GM10248 (cell line): Measurements from ENCODE around the gene KRTAP1-4.
"Not testable (repeated sequence)": the region's sequence is repeated elsewhere in the genome, so short reads cannot be mapped to it uniquely, and the experiment has no call there.

Experiments used
- CTCF ChIA-PET: fragments of 300-600 bp; sonication (Branson Sonifier 250); formaldehyde crosslinking; extraction: SDS; loops from one replicate; lab custom pipeline; 2021; ENCODE audit warnings: antibody characterized with exemption; lab: Yijun Ruan, JAX
- POLR2A ChIA-PET: fragments of 350-650 bp; sonication (Branson Sonifier 250); formaldehyde crosslinking; extraction: SDS; loops from one replicate; lab custom pipeline; 2020; ENCODE audit warnings: antibody characterized with exemption; lab: Yijun Ruan, JAX
- DNase-seq: peaks from one replicate; pipeline ENCODE4 v3.0.0; 2012; ENCODE audit errors: extremely low spot score
- TF ChIP-seq, protein P1 (sequence below): IDR thresholded peaks from 2 replicates; pipeline ENCODE4 v1.5.1; 2012; ENCODE audit warnings: mild to moderate bottlenecking, low read depth; ENCODE audit errors: extremely low read depth, missing control alignments, control extremely low read depth

The KRTAP1-4 gene

DNA sequence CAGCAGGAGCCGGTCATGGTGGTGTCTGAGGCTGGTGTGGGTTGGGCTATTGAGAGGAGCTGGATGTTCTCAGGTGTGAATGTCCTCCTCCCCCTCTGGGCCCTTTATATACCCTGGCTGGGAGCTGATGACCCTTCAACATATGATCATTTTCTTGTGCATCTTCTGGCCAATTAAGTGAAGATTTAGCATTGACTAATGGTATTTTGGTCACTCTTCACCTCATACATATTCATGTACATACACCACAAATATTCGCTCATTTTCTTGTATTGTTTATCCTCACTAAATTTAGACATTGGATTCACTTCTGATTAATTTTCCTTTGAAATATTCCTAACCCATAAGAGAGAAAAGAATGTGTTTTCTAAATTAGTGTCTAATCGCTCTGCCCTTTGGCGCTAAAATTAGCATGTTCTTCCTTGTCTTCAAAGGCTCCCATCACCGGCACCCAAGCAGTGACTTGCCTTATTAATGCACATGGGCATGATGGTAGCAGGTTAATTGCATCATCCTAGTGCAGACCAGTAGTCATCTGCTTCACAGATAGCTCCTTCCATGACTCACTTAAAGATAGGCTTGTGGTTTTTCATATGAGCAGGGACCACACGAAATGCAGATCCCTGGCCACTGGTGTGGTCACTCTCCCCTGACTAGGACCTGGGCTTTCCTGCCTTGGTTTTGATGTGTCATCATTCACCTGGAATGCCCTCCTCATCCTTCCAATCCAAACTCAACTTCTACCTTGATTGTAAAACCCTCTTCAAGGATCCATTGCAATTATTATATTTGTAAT, 36.0 kb upstream of the KRTAP1-4 start, which contains the start of gene KRTAP2-4:
Gene KRTAP2-4, minus strand, starts transcription at position 51 of the 796 bp plus-strand sequence. Its CDS starts 34 bp downstream, at position 17.
- POLR2A ChIA-PET: no interaction called here
- no peak for DNase-seq
- CTCF ChIA-PET: no interaction called here
- TF ChIP-seq, protein P1, sequence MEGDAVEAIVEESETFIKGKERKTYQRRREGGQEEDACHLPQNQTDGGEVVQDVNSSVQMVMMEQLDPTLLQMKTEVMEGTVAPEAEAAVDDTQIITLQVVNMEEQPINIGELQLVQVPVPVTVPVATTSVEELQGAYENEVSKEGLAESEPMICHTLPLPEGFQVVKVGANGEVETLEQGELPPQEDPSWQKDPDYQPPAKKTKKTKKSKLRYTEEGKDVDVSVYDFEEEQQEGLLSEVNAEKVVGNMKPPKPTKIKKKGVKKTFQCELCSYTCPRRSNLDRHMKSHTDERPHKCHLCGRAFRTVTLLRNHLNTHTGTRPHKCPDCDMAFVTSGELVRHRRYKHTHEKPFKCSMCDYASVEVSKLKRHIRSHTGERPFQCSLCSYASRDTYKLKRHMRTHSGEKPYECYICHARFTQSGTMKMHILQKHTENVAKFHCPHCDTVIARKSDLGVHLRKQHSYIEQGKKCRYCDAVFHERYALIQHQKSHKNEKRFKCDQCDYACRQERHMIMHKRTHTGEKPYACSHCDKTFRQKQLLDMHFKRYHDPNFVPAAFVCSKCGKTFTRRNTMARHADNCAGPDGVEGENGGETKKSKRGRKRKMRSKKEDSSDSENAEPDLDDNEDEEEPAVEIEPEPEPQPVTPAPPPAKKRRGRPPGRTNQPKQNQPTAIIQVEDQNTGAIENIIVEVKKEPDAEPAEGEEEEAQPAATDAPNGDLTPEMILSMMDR: no peak

- CTCF ChIA-PET: not testable (repeated sequence)
Measured at GRCh38 chr17:41065016-41065689, 35.2 kb upstream of the KRTAP1-4 start.

DNA sequence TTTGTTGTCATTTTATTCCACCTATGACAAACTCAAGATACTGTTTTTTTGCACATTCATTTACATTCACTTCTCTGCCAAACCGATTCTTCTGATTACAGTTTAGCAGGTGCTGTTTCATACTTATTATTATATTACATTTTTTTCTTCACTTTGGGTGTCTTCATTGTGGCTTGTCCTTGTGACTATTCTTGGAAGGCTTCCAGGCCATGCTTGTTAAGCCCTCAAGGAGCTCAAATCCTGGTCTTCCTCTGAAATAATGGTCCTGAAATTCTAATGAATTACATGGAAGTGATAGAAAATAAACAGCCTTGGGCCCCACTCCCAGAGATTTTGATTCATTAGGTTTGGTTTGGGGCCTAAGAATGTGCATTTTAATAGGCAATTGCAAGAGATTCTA, 34.3 kb upstream of the KRTAP1-4 start:
- POLR2A ChIA-PET: no interaction called here

More at GRCh38 chr17:41065016-41065689, 35.2 kb upstream of the KRTAP1-4 start:
- DNase-seq, POLR2A ChIA-PET: not testable (repeated sequence)

GRCh38 chr17:41063449-41063848, 33.5 kb upstream of the KRTAP1-4 start:
- ChIA-PET POLR2A (no interaction called here), CTCF (no interaction called here)
- no peak for DNase-seq
- TF ChIP-seq, protein P1: no peak

More for the DNA sequence above, 34.3 kb upstream of the KRTAP1-4 start:
- TF ChIP-seq, protein P1: no peak
- DNase-seq: no peak
- CTCF ChIA-PET: no interaction called here

DNA sequence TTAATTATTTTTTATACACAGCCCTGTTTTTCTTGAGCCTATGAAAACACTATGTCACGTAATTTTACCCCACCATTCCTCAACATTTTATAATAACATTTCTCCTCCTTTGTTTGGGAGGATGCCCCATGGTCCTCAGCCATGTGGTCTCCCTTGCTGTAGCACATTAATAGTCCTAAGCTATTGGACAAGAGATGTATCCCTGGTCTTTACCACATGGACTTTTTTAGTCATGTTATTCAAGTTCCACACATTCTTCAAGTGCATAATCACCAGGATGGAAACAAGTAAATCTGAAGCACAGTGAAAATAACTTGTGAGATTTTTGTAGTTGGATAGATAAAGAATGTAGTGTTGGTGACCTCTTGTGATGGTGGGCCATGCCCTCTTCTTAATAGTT, 32.0 kb upstream of the KRTAP1-4 start:
- POLR2A ChIA-PET: no interaction called here
- TF ChIP-seq, protein P1: no peak
- DNase-seq: no peak
- CTCF ChIA-PET: interaction anchor here (0.9 kb wide), 1 partner anchor 205 kb away, joined by 3 read pairs; no protein-coding TSS in a partner anchor

DNA sequence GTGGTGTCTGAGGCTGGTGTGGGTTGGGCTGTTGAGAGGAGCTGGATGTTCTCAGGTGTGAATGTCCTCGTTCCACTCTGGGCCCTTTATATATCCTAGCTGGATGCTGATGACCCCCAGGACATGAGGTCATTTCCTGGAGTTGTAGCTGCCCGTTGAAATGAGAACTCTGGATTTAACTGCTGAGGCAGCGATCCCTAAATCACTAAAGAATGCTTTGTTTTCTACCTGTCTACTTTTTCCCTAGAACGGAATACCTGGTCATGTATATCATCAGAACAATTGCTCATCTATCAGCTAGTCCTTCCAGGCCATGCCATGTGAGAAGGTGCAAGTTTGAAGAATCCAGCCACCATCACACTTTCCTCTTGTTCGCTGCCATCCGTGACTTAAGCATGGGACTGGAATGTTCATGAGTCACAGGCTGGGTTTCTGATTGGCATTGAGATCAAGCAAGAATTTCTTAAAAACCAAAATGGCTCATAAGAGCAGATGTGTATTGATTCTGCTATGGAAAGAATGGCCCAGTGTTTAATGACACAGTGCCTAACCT, 30.1 kb upstream of the KRTAP1-4 start, which contains the start of gene KRTAP2-3:
Gene KRTAP2-3, minus strand, starts transcription at position 63 of the 553 bp plus-strand sequence. CDS start 64 bp downstream, outside the sequence.
- POLR2A ChIA-PET: interaction anchor here (0.6 kb wide), 1 partner anchor 758 kb away, joined by 4 read pairs; no protein-coding TSS in a partner anchor
- no peak for DNase-seq
- CTCF ChIA-PET: no interaction called here
- TF ChIP-seq, protein P1: no peak

GRCh38 chr17:41059276-41060051, 29.5 kb upstream of the KRTAP1-4 start:
- POLR2A ChIA-PET: interaction anchor here (0.6 kb wide), 1 partner anchor 759 kb away, joined by 4 read pairs; no protein-coding TSS in a partner anchor
- CTCF ChIA-PET, DNase-seq: not testable (repeated sequence)
